GM12872 (cell line): Measurements from ENCODE around the gene CDKN2A.

Experiments used
- CTCF ChIP-seq: IDR thresholded peaks from 3 replicates; pipeline ENCODE4 v1.5.1; 2011; ENCODE audit warnings: low read depth, mild to moderate bottlenecking, low read length, moderate library complexity; ENCODE audit not compliant: insufficient read depth

CDKN2A gene

DNA sequence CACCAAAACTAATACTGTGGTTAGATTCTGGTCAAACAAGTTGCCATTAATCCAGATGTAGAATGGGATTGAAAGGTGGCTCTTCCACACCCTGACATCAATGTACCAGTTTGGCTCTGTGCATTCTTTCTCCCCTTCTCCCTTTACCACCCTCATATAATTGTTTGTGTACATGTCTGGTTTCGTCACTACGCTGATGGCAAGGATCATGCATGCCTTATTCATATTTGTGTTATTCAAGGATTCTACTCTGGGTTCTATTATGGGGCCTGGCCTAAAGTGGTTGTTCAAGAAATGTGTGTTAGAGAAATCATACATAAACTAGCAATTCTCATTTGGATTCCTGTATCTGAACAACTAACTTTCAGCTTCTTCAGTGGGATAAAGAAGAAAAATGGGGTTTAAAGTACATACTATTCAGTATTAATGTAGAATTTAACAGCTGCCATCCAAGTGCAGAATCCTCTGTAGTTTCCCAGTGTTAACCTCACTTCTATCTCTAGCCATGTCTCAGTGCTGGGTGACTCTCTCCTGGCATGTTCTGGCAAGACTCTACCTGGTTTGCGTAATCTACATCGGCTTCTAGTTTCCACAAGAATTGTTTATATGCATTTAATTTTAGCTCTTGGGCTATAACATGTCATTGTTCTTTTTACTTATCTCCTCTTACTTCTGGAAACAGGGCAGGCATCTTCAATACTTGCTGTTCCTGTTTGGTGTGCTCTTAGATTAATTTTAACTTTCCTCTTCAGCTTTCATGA is 42.9 kb upstream of the CDKN2A start:
- no peak for TF ChIP-seq CTCF

DNA sequence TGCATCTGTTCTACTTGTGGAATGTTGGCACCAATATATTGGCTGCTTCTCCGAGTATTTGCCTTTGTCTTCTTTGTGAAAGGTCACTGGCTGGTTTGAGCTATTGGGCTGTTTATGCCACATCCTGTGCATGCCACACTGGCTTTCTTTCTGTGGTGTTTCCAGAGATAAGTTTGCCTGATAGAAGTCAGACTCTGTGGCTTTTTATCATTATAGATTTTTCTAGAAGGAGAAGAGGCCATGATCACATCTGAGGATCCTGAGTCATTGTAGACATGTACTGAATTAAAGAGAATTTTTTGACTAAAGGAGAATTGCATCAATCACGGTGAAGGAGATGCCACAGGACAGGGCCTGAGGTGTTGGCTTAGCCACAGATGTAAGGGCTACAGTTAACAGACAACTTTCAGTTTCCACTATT is 41.4 kb upstream of the CDKN2A start:
- no peak for TF ChIP-seq CTCF

GRCh38 chr9:22033012-22033630 is 38.9 kb upstream of the CDKN2A start:
- no peak for TF ChIP-seq CTCF

DNA sequence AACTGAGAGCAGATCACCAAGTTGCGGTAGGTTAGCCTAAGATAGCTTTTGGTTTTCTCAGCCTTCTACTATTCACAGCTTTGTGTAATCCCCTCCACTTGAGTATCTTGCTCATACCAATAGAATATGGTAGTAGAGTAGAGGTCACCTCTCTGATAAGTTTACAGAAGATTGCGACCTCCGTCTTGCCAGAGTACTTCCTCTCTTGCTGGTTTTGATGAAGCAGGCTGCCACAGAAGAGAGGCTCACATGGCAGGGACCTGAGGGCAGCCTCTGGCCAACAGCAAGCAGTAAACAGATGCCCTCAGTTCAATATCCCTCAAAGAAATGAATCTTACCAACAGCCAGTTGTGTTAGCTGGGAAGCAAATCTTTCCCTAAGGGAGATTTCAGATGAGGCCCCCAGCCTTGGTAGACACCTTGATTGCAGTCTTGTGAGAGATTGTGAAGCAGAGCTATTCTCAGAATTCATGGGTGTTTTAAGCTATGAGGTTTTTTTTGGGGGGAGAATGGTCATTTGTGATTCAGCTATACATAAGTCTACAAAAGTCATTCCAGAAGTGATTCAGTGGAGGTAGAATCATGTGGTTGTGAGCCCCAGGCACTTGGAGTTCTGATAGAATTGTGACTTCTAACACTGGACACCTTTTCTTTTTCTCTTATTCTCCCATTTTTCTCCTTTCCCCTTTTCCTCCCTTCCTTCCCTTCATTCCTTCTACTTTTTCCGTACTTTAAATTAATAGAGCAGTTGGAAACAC is 37.6 kb upstream of the CDKN2A start:
- no peak for TF ChIP-seq CTCF

DNA sequence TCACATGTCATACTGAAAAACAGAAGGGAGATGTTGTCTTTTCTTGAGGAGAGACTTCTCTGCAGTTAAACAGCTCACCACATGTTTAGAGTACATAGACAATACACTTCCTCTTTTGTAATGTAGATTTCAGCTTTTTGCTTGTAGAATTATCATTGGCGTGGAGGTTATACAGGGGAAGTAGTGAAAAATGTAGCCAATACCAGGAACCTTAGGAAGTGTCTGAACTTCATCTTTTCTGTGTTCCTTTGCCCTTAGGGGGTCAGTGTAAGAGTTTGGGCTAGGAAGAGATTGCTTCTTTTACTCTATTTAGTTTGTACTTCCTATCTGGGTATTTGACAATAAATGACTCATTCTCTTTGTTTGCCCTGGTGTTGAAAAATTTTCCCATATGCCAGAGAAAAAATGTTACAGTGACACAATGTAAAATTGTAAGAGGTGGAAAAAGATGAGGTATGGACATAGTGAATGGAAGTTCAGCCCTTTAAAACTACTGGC is 36.0 kb upstream of the CDKN2A start:
- TF ChIP-seq CTCF: no peak

DNA sequence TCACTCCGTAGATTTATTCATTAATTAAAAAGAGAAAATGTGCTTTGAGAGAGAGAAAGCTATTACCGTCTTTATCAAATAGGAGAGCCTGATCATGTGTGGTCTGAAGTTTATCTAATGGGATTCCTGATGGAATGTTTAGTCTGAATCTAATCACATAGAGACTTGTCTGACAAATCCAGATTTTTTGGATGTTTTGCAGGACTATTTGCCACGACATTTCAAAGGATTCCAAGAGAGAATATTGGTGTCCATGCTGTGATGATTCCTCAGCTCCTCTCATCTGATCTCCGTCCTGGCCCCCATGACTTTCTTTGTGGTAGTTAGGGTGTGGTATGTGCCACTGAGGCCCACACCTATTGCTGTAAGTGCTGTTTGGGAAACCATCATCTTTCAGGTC is 35.0 kb upstream of the CDKN2A start:
- TF ChIP-seq CTCF: no peak

GRCh38 chr9:22028394-22028793 is 34.2 kb upstream of the CDKN2A start:
- TF ChIP-seq CTCF: no peak
